ENCODE measurements around the gene ZBTB7C. TPM values are rescaled to one million over a fixed set of nuclear protein-coding genes. Genes with fewer than 3 reads are reported as not detected.

Gene ZBTB7C
- total RNA-seq, 1 donor from 2014 or later: not detected

GRCh38 chr18:48252525-48252924, 156.7 kb downstream of the ZBTB7C start:
- CTCF ChIA-PET: no interaction called here

GRCh38 chr18:48250918-48251317, 158.3 kb downstream of the ZBTB7C start:
- ChIA-PET CTCF (no interaction called here), POLR2A (no interaction called here)
- no peak for ATAC-seq (ENCODE audit: low read depth)
- DNase-seq: no peak
- Mint-ChIP-seq H3K4me3 (no peak overlapping the region), H3K36me3 (ENCODE audit: low read depth) (no peaks in the 10 kb centered on the region), H3K27ac (no peak overlapping the region), H3K9me3 (peaks cover 9% of the 10 kb centered on the region), H3K4me1 (no peaks in the 10 kb centered on the region), H3K27me3 (peaks cover 11% of the 10 kb centered on the region)
- no peak for TF ChIP-seq CTCF (IDR thresholded peaks at IDR 0.05)
- intact Hi-C loops (cut with micrococcal nuclease): no loop called here

More at GRCh38 chr18:48252525-48252924, 156.7 kb downstream of the ZBTB7C start:
- Mint-ChIP-seq H3K9me3 (peaks cover 14% of the 10 kb centered on the region), H3K27ac (no peak overlapping the region), H3K4me1 (no peaks in the 10 kb centered on the region), H3K27me3 (peaks cover 11% of the 10 kb centered on the region), H3K4me3 (no peak overlapping the region), H3K36me3 (ENCODE audit: low read depth) (no peaks in the 10 kb centered on the region)
- intact Hi-C loops (cut with micrococcal nuclease): no loop called here
- no peak for DNase-seq
- POLR2A ChIA-PET: no interaction called here
- TF ChIP-seq CTCF (IDR thresholded peaks at IDR 0.05): no peak
- ATAC-seq (ENCODE audit: low read depth): no peak

DNA sequence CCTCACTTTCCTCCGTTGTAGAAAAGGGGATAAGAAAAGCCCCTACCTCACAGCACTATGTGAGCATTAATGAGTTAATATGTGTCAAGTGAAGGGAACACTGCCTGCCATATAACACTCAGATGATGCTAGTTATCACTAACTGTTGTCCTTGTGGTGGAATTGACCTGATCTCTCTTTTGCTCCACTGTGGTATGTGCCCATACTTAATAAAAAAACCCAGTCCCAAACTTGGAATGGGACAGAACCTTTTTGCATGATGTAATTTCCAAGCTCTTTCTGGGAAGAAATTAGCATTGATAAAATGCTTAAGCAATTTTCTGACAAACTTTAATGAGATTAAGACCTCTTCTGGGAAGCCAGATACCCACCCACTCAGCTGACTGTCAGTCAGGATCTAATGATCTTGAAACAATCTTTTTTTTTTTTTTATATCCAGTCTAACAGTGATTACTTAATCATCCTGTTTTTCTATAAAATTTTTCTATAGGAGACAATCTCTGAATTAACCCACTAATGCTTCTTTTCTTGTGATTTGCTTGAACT, 158.7 kb downstream of the ZBTB7C start:
- H3K9me3 Mint-ChIP-seq: peaks cover 9% of the 10 kb centered on the region
- intact Hi-C loops (cut with micrococcal nuclease): no loop called here
- DNase-seq (no peak), ATAC-seq (ENCODE audit: low read depth) (no peak)
- H3K4me3 Mint-ChIP-seq: no peak overlapping the region
- TF ChIP-seq CTCF (IDR thresholded peaks at IDR 0.05): no peak
- H3K36me3 Mint-ChIP-seq (ENCODE audit: low read depth): no peaks in the 10 kb centered on the region
- no peak overlapping the region for H3K27ac Mint-ChIP-seq
- ChIA-PET CTCF (no interaction called here), POLR2A (no interaction called here)
- no peaks in the 10 kb centered on the region for H3K4me1 Mint-ChIP-seq
- peaks cover 11% of the 10 kb centered on the region for H3K27me3 Mint-ChIP-seq

DNA sequence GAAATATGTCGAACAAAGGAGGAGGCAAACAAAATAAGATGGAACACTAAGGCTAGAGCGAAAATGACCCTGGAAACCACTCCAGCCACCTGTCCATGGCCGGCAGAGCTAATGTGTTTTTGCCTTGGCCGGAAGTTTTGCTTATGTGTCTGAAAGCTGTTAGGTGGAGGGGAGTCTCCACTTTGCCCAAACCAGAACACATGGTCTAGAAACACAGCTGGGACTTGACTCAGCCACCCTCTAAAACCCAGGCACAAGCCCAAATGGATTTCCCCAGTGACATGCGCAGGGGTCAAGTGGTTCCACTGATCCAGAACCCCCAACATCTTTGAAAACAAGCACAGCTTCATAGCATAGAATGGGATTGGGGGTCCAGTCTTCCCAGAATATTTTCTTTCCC, 159.3 kb downstream of the ZBTB7C start:
- H3K36me3 Mint-ChIP-seq (ENCODE audit: low read depth): no peaks in the 10 kb centered on the region
- no peak for ATAC-seq (ENCODE audit: low read depth)
- intact Hi-C loops (cut with micrococcal nuclease): no loop called here

DNA sequence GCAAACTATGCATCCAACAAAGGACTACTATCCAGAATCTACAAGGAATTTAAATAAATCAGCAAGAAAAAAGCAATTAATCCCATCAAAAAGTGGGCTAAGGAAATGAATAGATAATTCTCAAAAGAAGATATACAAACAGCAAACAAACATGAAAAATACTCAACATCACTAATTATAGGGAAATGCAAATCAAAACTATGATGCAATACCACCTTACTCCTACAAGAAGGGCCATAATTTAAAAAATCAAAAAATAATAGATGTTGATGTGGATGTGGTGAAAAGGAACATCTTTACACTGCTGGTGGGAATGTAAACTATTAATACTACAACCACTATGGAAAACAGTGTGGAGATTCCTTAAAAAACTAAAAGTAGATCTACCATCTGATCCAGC, 164.7 kb downstream of the ZBTB7C start:
- ATAC-seq (ENCODE audit: low read depth) (no peak), DNase-seq (no peak)
- TF ChIP-seq CTCF (IDR thresholded peaks at IDR 0.05): no peak
- Mint-ChIP-seq H3K27me3 (peaks cover 11% of the 10 kb centered on the region), H3K4me3 (no peak overlapping the region), H3K36me3 (ENCODE audit: low read depth) (peaks cover 3% of the 10 kb centered on the region), H3K27ac (no peak overlapping the region), H3K9me3 (peaks cover 10% of the 10 kb centered on the region), H3K4me1 (no peaks in the 10 kb centered on the region)
- ChIA-PET POLR2A (no interaction called here), CTCF (no interaction called here)
- intact Hi-C loops (cut with micrococcal nuclease): no loop called here

More for the DNA sequence above, 159.3 kb downstream of the ZBTB7C start:
- POLR2A ChIA-PET: no interaction called here
- TF ChIP-seq CTCF (IDR thresholded peaks at IDR 0.05): no peak
- no peak overlapping the region for H3K27ac Mint-ChIP-seq
- no peaks in the 10 kb centered on the region for H3K4me1 Mint-ChIP-seq
- H3K27me3 Mint-ChIP-seq: peaks cover 11% of the 10 kb centered on the region
- CTCF ChIA-PET: no interaction called here
- peaks cover 9% of the 10 kb centered on the region for H3K9me3 Mint-ChIP-seq
- DNase-seq: no peak
- H3K4me3 Mint-ChIP-seq: no peak overlapping the region

Measured in activated B cell treated with CpG ODN at 0.5 μM for 24 hours (primary cell).